Gastroesophageal sphincter (tissue), 3 donors: ENCODE measurements around the gene KRTAP10-2.
"Not testable (repeated sequence)": the region's sequence is repeated elsewhere in the genome, so short reads cannot be mapped to it uniquely, and the experiment has no call there.

ENCODE experiments used
- CTCF ChIP-seq, 4 experiments: fragments of 200-600 bp in 2 of 4; fragments of 450-650 bp in 2 of 4; sonication (generic) in 1 of 4; IDR thresholded peaks; one replicate each; pipeline ENCODE4 v1.5.1; 2017 to 2019; ENCODE audit warnings: antibody characterized with exemption in 4 of 4, mild to moderate bottlenecking in 2 of 4, moderate library complexity in 2 of 4
- POLR2A ChIP-seq, 2 donors: fragments of 450-650 bp; IDR thresholded peaks; one replicate each; pipeline ENCODE4 v1.6.1; 2017; ENCODE audit warnings: antibody characterized with exemption in 2 of 2, mild to moderate bottlenecking in 2 of 2, moderate library complexity in 1 of 2
- POLR2AphosphoS5 ChIP-seq: sonication (generic); formaldehyde crosslinking; IDR thresholded peaks from one replicate; pipeline ENCODE4 v1.6.1; 2017; ENCODE audit warnings: antibody characterized with exemption

- not testable (repeated sequence) for TF ChIP-seq CTCF (IDR thresholded peaks at IDR 0.05); POLR2AphosphoS5; POLR2A (IDR thresholded peaks at IDR 0.05)
Observed at GRCh38 chr21:44590897-44591800, 39.8 kb upstream of the KRTAP10-2 start.
